CD14-positive monocyte (primary cell): ENCODE data around the gene RAPGEF2. TPM values are rescaled to one million over a fixed set of nuclear protein-coding genes. Genes with fewer than 3 reads are reported as not detected.

Experiments used
- DNase-seq, 3 donors: peaks; one replicate each; pipeline ENCODE4 v3.0.0-alpha.2; 2011 to 2022
- H2AFZ ChIP-seq: 2 replicates; pipeline ENCODE4 v1.6.0; 2012; ENCODE audit warnings: mild to moderate bottlenecking, low read depth, low read length, inconsistent platforms; ENCODE audit not compliant: insufficient read depth, poor library complexity, severe bottlenecking
- H3K27ac ChIP-seq, 2 donors: 1 replicate in 1 of 2; 2 replicates in 1 of 2; pipeline ENCODE4 v1.5.1; 2012 to 2013; ENCODE audit warnings: low read length in 2 of 2, control low read depth in 1 of 2, inconsistent platforms in 1 of 2, low read depth in 1 of 2, mild to moderate bottlenecking in 1 of 2
- H3K27me3 ChIP-seq, 2 donors: one replicate each; pipeline versions ENCODE4 v1.6.0 to v1.6.1; 2011 to 2013; ENCODE audit warnings: low read length in 2 of 2; ENCODE audit not compliant: control insufficient read depth in 2 of 2, insufficient read depth in 2 of 2
- H3K36me3 ChIP-seq, 2 donors: replicated peaks in 1 of 2; 1 replicate in 1 of 2; 2 replicates in 1 of 2; pipeline versions ENCODE4 v1.5.1 to v1.6.1; 2012 to 2013; ENCODE audit warnings: low read length in 2 of 2, control low read depth in 1 of 2, inconsistent platforms in 1 of 2, mild to moderate bottlenecking in 1 of 2; ENCODE audit not compliant: insufficient read depth in 2 of 2, control insufficient read depth in 1 of 2
- H3K4me1 ChIP-seq, 2 donors: 1 replicate in 1 of 2; 2 replicates in 1 of 2; pipeline versions ENCODE4 v1.5.1 to v1.6.1; 2012 to 2013; ENCODE audit warnings: low read length in 2 of 2, control low read depth in 1 of 2, inconsistent platforms in 1 of 2, mild to moderate bottlenecking in 1 of 2, moderate library complexity in 1 of 2; ENCODE audit not compliant: insufficient read depth in 2 of 2, control insufficient read depth in 1 of 2
- H3K4me2 ChIP-seq: replicated peaks from 2 replicates; pipeline ENCODE3; 2012; ENCODE audit warnings: low read length, moderate library complexity, mild to moderate bottlenecking; ENCODE audit not compliant: poor library complexity, severe bottlenecking; ENCODE audit errors: extremely low read depth
- H3K4me3 ChIP-seq, 3 experiments: fragments of 200-600 bp in 1 of 3; sonication (generic) in 1 of 3; replicated peaks in 1 of 3; 1 replicate in 2 of 3; 2 replicates in 1 of 3; pipeline ENCODE4 v1.5.1; 2011 to 2013; ENCODE audit warnings: low read length in 3 of 3, mild to moderate bottlenecking in 3 of 3, control low read depth in 2 of 3, low read depth in 2 of 3, inconsistent platforms in 1 of 3, moderate library complexity in 1 of 3
- H3K79me2 ChIP-seq: 2 replicates; pipeline ENCODE4 v1.6.0; 2012; ENCODE audit warnings: mild to moderate bottlenecking, control low read depth, inconsistent platforms, low read length, moderate library complexity; ENCODE audit not compliant: insufficient read depth
- H3K9ac ChIP-seq: 2 replicates; pipeline ENCODE4 v1.6.0; 2017; ENCODE audit warnings: low read length, mild to moderate bottlenecking; ENCODE audit not compliant: insufficient read depth, poor library complexity, severe bottlenecking
- H3K9me3 ChIP-seq, 2 donors: replicated peaks in 1 of 2; 1 replicate in 1 of 2; 2 replicates in 1 of 2; pipeline versions ENCODE4 v1.5.1 to v1.6.1; 2012 to 2013; ENCODE audit warnings: low read length in 2 of 2, control low read depth in 1 of 2; ENCODE audit not compliant: control insufficient read depth in 1 of 2, insufficient read depth in 1 of 2
- H4K20me1 ChIP-seq: 2 replicates; pipeline ENCODE4 v1.6.0; 2012; ENCODE audit warnings: mild to moderate bottlenecking, low read length, control low read depth, moderate library complexity; ENCODE audit not compliant: insufficient read depth
- H3K27ac Mint-ChIP-seq, 7 donors: one replicate each; pipeline ENCODE4 v1.8.0; 2020; ENCODE audit warnings: mild to moderate bottlenecking in 7 of 7, mixed read lengths in 7 of 7, moderate library complexity in 6 of 7, inconsistent platforms in 2 of 7
- H3K27me3 Mint-ChIP-seq, 3 donors: one replicate each; pipeline ENCODE4 v1.8.0; 2021 to 2022; ENCODE audit warnings: low read depth in 3 of 3, mild to moderate bottlenecking in 3 of 3, mixed read lengths in 3 of 3, moderate library complexity in 3 of 3, inconsistent platforms in 1 of 3
- H3K36me3 Mint-ChIP-seq, 2 donors: one replicate each; pipeline ENCODE4 v1.8.0; 2020; ENCODE audit warnings: mixed read lengths in 2 of 2, inconsistent platforms in 1 of 2, mild to moderate bottlenecking in 1 of 2
- H3K4me1 Mint-ChIP-seq: one replicate; pipeline ENCODE4 v1.8.0; 2020; ENCODE audit warnings: mild to moderate bottlenecking, mixed read lengths
- H3K4me3 Mint-ChIP-seq, 2 donors: one replicate each; pipeline ENCODE4 v1.8.0; 2020; ENCODE audit warnings: mild to moderate bottlenecking in 2 of 2, mixed read lengths in 2 of 2, moderate library complexity in 1 of 2
- H3K9me3 Mint-ChIP-seq, 7 donors: one replicate each; pipeline ENCODE4 v1.8.0; 2020 to 2022; ENCODE audit warnings: mixed read lengths in 7 of 7, mild to moderate bottlenecking in 6 of 7, moderate library complexity in 6 of 7, inconsistent platforms in 2 of 7
- CTCF ChIP-seq: fragments of 200-600 bp; IDR thresholded peaks from one replicate; pipeline ENCODE4 v1.8.0; 2022; ENCODE audit warnings: antibody characterized with exemption, mild to moderate bottlenecking
- WGBS: methylation state at CpG from one replicate; pipeline ENCODE4 v1.1.5; 2013; ENCODE audit warnings: missing lambda C conversion rate; ENCODE audit not compliant: insufficient coverage; 5-methylcytosine and 5-hydroxymethylcytosine counted together
- intact Hi-C, 2 donors: fragments of 100-400 bp; cut with micrococcal nuclease; formaldehyde crosslinking; loops; one replicate each; pipeline versions ENCODE4 v1.15.0 to v1.15.1; 2023
- polyA plus RNA-seq, 3 donors: library from polyadenylated mRNA; depleted of rRNA in 1 of 3; unstranded in 2 of 3; stranded (reverse) in 1 of 3; fragments of 300-500 nt in 2 of 3; fragments of >200 nt in 1 of 3; fragmentation: Illumina TruSeq in 2 of 3; gene quantifications; 1 replicate in 2 of 3; 2 replicates in 1 of 3; pipeline ENCODE4 v1.2.3, GENCODE V29; 2012 to 2021

Gene RAPGEF2
- polyA plus RNA-seq, 3 donors, result 1.5 to 29.8 (median 2.0) TPM

GRCh38 chr4:159145992-159146330, 43.1 kb downstream of the RAPGEF2 start:
- TF ChIP-seq CTCF, result no peak
- Histone ChIP-seq H3K36me3 (no peaks in the 10 kb centered on the region), H3K4me2 (no peak overlapping the region), H3K79me2 (peaks cover 45% of the 10 kb centered on the region), H3K4me3 (no peak overlapping the region), H3K9me3 (no peaks in the 10 kb centered on the region), H4K20me1 (peaks cover 97% of the 10 kb centered on the region), H3K27me3 (no peaks in the 10 kb centered on the region), H3K4me1 (no peaks in the 10 kb centered on the region), H2AFZ (no peak overlapping the region), H3K27ac (no peak overlapping the region), H3K9ac (no peak overlapping the region)
- Mint-ChIP-seq H3K4me1 (peaks cover 9% of the 10 kb centered on the region), H3K27ac (no peak overlapping the region), H3K36me3 (no peaks in the 10 kb centered on the region), H3K9me3 (no peaks in the 10 kb centered on the region), H3K4me3 (no peak overlapping the region), H3K27me3 (no peaks in the 10 kb centered on the region)
- intact Hi-C loops, result no loop called here
- WGBS, result no CpG with 5 or more reads among the region's 1 CpG
- DNase-seq, result no peak

GRCh38 chr4:159146488-159146887, 43.6 kb downstream of the RAPGEF2 start:
- Histone ChIP-seq H3K36me3 (no peaks in the 10 kb centered on the region), H3K27me3 (no peaks in the 10 kb centered on the region), H3K79me2 (peaks cover 44% of the 10 kb centered on the region), H4K20me1 (peaks cover 98% of the 10 kb centered on the region), H2AFZ (no peak overlapping the region), H3K4me3 (no peak overlapping the region), H3K4me2 (no peak overlapping the region), H3K27ac (no peak overlapping the region), H3K9ac (no peak overlapping the region), H3K9me3 (no peaks in the 10 kb centered on the region), H3K4me1 (no peaks in the 10 kb centered on the region)
- Mint-ChIP-seq H3K27ac (no peak overlapping the region), H3K27me3 (no peaks in the 10 kb centered on the region), H3K4me3 (no peak overlapping the region), H3K4me1 (peaks cover 9% of the 10 kb centered on the region), H3K9me3 (no peaks in the 10 kb centered on the region), H3K36me3 (no peaks in the 10 kb centered on the region)
- TF ChIP-seq CTCF, result no peak
- DNase-seq, result no peak
- intact Hi-C loops, result no loop called here
